Amniotic stem cell (primary cell): ENCODE data around the gene LYPD1.

Experiments
- DNase-seq: peaks from one replicate; lab custom pipeline; 2025; lab: John Stamatoyannopoulos, UW

Gene LYPD1

DNA sequence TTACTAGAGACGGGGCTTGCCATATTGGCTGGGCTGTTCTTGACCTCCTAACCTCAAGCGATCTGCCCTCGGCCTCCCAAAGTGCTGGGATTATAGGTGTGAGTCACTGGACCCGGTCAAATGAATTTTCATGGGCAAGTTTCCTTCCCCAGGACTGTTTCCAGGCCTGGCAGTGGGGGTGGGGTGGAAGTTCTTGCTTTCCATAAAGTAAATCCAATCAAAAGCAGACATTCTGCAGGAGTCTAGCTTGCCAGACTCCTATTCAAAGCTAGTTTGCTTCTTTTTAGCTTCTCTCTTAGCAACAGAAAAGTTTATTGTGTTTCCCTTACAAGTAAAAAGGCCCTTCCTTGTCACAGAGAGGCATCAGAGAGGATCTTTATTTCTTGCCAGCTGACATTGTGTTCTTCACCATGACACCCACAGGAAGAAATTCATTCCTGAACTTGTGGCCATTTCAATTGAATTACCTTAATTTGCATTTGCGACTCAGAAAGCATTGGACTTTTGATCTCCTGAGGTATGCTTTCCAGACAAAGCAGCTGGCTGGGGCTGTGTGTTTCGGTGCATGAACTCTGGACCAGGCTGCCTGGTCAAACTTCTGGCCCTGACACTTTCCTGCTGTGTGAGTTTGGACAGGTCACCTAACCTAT lies 37.9 kb downstream of the LYPD1 start:
- DNase-seq = no peak

DNA sequence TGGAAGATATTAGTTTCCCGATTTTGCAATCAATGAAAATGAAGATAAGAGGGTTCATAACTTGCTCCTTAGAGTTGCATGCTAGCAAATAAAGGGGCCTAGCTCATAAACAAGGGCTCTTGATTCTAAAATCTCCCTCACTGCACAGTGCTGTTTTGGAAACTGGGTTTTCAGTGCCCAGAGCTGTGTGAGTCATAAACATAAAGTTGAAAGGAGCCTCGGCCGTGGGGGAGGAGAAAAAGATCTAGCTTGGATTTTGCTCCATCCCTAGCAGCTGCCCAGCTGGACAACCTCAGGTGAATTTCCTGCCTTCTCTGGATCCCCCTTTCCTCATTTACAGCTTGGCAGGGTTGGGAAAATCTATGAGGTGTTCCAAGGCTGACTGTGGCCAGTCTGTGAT lies 42.5 kb downstream of the LYPD1 start:
- DNase-seq = no peak

DNA sequence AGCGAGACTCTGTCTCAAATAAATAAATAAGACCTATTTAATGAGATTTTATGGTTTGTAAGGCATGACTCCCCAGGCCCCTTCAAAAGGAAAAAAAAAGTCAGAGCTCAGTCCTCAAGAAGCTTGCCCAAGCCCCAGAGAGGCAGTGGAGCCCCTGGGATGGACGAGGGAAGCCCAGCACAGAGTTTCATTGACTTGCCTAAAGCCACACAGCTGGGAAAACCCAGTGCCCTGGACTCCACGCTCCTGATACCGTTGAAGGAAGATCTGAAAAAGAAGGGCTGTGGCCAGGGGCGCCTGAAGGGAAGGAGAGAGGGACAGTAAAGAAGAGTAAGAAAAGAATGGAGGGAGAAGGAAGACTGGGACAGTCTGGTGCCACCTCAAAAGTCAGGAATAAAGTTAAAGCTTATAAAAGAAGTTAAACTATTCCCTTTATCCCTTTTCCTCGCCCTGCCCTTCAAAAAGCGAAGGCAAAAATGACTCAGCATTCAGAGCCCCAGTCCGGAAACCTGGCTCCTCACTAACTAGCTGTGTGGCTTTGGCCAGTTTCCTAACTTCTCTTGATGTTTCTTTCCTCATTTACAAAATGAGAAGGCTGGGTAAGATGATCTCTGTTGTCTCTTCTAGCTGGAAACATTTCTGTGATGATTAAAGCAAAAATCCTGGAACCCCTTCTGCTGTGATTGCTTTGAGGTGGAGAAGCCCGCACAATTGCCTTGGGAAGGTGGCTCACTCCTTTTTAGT lies 46.7 kb downstream of the LYPD1 start:
- DNase-seq = peak; percentile 60

DNA sequence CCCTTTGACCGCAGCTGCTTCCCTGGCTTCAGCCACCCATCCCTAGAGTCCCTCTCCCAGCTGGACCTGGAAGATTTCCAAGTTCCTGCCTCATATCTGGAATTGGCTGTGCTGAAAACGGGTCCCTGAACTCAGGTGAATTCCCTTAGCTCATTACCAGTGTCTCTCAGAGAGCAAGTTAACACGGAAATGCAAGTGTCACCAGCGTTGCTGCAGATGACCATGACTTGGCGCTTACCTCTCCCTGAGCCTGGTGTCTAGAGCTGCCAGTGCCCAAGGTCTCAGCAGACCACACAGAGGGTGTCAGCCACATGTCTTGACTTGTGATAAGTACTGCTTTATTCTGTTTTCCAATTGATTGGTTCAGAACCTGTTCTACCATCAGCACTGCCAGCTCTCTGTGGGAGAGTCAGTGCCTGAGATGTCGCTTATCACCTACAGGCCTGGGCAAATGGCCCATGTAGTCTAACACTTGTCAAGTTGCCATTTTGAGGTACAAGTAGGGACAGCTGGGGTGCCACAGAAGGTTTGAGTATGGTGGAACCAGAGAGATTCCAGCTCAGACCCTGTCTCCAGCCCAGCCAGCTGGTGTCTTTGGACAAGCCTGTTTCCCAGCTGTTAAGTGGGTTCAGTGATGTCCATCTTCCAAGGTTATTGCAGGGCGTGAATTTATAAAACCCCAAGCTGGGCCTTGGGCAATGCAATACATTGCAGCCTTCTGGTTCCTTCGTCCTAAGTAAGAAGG lies 48.7 kb downstream of the LYPD1 start:
- DNase-seq = no peak

DNA sequence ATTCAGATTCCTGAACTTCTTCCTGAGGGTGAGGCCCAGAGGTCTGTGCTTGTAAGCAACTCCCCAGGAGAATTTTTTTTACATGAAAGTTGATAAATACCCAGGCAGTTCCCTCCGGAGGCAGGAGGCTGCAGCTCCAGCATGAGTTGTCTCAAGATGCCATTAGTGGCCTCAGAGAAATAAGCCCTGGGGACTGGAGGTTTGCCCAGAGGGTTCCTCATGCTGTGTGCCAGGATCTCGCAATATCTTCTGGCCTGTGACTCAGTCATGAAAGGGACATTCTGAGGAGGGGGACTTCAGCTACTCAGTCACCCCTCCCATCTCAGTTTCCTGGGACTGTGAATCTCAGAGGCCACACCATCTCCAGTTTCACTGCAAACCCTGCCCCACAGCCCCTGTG lies 49.9 kb downstream of the LYPD1 start:
- DNase-seq = no peak

DNA sequence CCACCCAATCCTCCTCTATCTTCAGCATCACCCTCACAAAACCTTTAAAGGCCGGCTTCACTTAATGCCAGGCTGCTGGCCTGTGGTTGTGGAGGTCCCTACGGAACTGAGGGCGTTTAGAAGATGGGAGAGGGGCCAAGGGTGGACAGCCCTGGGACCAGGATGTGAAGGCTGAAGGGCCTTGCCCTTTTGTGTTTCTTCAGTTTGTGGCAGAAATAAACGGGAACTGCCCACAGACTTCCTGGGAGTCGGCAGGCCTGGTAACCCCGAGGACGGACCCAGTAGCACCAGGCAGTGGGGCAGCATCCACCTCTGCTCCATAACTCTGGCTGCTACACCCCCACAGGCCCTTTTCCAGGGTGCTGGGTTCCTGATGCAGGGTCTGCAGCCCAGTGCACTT lies 51.3 kb downstream of the LYPD1 start:
- DNase-seq = no peak

DNA sequence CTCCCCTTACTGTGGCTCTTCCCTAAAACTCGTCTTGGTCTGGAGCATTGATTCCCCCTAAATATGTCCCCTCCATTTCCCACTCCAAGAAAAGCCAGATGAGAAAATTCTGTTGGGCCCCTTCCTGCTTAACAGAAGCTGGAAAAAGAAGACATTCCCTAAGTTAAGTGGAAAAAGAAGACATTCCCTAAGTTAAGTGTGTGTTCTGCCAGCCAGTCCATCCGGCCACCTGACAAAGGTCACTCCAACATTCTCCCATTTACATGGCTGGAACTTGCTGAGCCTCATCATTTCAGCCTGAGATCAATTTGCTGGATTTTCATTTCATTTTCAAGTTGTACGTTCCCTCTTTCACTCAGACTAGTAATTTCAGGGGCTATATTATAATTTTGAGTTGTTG lies 52.0 kb downstream of the LYPD1 start:
- no peak for DNase-seq

DNA sequence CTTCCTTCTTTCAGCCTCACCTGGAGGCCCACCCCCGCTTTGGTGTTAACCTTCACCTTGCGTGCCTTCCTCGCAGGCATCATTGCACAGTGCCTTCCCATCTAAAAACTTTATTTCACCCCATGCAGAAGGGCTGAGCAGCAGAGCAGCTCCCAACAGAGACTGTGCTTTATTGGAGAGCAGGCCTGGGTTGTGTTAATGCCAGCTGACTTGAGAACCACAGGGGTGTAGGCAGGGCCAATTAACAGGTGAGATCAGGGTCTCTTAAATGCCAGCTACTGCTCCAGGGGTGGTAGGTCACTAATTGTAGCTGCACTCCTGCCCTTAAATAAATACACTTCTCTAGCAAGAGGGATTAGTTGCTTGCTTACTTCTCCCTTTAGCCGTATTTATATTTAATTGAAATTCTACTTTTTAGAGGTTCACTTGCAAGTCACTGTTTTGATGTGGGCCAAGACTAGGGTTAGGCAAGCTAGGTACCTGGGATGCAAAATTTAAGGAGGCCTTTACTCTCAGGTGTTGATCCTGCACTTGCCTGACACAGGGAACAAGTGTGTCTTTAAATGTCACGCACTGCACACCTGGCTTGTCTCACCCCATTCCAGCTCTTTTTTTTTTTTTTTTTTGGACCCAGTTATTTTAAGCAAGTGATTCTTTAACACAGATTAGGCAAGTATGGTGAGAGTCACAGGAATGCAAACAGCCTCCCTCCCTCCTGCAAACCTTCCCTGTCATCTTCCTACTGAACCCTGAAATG lies 54.5 kb downstream of the LYPD1 start:
- DNase-seq = no peak

DNA sequence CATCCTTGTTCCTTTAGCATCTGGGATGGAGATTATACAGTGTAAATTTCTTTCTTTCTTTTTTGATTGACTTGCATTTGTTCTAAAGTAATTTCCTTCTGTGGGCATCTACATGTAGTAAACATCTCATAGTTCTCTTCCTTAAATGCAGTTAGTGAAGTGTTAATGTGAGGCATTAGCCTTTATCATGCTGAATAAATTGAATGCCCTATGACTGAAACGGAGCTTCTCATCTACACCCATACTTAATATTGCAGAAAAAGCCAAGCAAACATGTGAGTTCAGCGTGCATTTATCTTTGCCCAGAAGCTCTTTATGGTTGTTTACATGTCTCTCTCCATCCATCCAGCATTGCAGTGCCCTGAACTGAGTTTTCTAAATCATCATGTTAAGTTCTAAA lies 58.3 kb downstream of the LYPD1 start:
- no peak for DNase-seq

DNA sequence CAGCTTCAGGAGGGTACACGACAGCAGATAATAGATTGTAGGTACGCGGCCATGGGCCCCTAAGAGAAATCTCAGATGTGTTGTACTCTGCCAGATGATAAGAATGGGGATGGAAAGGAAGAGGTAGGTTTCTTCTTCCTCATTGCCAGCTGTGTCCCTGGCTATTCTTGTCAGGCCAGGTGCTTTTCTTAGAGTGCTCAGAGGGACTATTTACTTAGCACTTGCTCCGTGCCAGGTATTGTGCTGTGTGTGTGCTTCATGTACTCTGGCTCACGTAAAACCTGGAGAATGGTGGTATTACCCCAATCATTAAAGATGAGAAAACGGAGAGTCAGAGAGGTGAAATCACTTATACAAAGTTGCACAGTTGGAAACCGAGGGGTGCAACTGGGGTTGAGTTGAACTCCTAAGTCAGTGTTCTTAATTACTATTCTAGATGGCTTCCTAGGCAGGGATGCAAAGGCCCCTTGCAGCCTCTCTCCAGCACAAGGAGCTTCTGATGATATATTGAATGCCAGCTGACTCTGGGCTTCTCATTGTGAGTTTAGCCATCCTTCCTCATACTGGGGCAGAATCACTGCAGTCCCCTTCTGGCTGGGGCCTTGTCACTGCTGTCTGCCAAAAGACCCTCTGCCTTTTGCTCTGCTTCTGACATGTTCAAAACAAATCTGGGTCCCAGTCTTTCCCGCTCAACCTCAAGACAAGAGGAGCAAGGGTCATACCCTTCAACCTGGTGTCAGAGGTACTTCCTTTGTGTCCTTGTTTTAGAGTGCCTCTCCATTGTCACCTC lies 60.7 kb downstream of the LYPD1 start:
- DNase-seq = no peak

DNA sequence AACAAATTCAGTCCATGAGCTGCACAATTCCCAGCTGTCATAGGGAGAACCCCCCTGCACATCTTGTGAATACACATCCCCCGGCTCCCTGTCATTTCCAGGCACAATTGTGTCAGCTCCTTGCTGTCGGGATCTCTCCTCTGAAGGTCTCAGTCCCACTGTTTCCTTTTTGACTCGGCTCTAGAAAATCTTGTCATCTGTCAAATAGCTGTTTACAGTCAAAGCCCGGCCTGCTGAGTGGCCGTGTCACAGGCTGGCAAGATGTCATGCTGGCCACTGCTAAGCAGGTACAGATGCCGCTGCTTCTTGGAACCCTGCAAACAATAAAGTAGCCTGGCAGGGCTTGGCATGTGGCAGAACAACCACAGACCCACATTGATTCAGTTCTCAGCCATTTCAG lies 61.7 kb downstream of the LYPD1 start:
- no peak for DNase-seq

DNA sequence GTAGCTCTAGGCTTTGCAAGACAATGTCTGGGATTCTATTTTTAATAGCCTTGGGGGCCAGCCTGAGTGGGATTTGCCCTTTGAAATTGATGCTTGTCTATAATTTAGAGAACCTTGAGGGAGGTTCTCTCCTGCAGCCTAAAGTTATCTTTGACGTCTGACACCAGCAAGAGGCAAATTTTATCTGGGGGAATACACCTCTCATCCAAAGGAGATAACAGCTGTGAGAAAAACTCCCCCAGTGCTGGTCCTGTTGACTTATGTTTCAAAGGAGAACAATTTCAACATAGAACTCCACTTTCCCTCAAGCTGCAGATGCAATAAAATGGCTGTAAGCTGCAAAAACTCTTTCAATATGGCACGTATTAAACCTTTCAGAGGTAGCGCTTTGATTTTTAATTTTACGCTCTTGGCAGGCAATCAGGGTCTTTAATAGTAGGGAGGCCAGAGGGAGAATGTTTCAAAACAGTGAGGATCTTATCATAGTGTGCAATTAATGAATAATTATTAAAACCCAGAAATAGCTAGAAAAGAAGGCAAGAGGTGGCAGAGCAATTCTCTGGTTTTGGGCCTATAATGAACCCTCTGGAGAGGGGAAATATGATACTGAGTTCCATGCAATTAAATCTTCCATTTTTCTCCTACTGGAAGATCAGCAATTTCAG lies 62.4 kb downstream of the LYPD1 start:
- DNase-seq = no peak

DNA sequence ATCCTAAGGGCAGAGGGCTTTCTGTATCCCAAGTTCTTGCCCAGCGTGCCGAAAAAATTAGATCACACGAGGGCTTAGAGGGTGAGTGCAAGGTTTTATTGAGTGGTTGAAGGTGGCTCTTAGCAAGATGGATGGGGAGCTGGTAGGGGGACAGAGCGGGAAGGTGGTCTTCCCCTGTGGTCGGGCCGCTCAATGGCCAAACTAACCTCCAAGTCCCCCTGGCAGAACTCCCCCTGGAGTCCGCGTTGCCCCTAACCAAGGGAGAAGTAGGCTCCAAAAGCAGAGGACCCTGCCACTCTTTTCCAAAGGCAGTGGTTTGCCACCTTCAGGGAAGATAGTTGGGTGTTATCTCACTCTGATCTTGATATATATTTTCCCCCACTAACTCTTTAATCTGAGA lies 63.4 kb downstream of the LYPD1 start:
- DNase-seq = no peak

DNA sequence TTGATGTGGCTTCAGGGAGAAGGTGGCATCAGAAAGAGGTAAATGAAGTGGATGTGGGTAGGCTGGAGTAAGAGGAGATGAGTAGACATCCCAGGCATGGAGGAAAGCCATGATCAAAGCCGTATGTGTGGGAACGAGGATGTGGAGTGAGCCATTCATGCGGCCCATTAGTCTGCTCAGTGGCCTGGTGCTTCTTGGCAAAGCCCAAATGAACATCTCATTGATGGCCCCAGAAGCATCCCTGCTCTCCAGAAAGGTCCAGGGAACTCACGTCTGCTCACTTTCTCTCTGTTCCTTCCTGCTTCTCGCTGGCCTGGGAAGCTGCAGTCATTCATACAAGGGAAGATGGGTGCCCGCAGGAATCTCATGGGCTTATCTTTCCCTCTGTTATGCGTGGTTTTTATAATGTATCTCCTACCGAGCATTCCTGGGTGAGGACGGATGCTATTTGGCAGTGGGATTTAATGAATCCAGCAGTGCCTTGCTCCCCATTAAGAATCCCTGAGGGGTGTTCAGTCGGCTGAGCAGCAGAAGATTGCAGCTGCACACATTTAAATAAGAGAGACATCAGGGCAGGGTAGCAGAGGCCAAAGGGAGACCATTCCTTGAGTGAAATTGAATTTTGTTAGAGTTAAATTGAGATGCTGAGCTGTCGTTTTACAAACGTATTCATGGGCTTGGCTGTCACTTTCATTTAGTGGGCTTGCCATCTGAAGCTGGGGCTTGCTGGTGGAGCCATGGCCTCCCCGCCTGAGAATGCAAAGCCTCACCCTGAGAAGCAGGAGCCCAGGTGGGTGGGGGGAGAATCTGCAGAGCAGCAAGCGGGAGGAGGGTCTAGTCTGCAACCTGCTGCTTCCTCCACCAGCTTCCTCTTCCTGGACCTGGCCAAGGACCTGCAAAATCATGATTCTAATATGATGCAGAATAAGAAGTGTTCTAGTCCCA lies 64.5 kb downstream of the LYPD1 start:
- no peak for DNase-seq

DNA sequence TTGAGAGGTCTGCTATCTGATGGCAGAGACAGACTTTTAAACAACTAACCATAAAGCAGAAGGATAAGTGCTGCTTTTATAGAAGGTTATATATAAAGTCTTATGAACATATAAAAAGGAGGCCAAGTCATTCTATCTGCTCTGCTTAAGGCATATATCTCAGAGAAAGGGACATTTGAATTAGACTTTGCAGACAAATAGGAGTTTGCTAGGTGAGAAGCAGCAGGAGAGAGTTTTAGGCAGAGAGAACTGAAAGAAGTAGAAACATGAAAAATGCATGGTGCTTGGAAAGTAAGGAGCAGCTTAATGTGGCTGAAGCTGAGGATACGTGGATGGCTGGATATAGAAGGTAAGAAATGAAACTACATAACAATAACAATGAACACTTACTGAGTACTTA lies 65.4 kb downstream of the LYPD1 start:
- no peak for DNase-seq

DNA sequence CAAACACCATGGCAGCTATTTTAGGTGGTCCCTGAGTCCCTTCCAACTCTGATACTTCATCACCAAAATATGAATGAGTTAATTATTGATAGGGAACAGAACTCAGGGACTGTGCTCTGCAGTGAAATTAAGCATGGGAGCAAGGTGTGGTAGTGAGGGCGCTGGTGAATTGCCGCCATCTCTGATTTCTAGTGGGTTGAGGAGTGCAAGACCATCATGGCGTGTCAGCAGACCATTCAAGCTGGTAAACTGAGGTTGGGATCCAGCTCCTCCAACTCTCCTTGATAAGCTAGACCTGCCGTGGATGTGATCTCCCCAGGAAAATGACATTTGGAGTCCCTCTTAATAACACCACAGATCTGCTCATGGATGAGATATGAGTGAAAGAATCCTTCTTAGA lies 70.4 kb downstream of the LYPD1 start:
- DNase-seq = no peak

DNA sequence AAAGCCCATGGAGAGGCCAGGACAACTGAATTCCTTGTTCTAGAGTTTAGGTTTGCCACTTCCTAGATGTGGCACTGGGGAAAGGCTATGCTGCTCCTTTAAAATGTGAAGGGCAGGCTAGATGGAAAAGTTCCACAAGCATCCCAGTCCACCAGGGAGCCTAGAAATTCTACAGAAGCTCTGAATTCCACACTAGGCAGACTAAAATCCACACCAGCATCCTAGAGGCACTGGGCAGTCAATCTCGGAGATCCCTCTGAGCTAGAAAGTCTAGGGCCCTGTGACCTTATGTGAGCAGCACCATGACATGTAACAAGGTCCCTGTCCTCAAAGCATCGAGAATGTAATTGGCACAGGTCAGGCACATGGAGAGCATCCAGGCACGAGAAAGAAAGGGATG lies 71.5 kb downstream of the LYPD1 start:
- DNase-seq = no peak

DNA sequence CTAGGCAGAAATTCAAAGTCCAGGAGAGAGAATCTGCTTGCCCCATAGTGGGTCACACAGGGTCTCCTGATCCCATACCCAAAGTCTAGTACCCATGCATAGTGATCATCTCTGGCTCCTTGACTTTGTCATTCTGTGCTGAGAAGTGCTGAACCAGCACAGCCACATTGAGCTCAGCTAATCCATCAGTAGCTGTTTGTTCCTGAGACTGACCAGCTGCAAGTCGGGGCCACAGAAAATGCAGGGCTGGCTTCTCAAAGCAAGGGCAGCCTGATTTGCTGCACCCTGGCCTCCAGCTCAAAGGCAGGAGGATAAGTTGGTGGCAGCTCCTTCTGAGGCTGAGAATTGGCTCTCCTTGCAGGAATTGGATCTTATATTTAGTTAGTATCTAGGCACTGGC lies 72.2 kb downstream of the LYPD1 start:
- DNase-seq = no peak

DNA sequence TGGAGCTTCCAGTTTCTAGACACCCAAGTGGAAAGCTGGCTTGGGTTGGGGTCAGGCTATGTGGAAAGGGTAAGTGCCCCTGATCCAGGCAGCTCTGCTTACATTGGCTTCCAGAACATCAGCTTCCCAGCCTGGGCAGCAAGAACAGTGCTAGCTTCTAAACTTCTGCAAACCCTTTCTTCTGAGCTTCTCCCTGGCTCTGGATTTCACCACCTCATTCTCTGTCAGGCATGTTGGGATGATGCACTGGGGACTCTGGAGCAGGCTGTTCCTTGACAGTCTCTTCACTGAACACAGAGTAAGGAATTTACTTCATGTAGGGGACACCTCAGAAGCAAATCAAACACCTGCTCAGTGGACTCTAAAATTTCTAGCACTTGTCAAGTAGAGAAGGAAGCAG lies 72.8 kb downstream of the LYPD1 start:
- DNase-seq = no peak

DNA sequence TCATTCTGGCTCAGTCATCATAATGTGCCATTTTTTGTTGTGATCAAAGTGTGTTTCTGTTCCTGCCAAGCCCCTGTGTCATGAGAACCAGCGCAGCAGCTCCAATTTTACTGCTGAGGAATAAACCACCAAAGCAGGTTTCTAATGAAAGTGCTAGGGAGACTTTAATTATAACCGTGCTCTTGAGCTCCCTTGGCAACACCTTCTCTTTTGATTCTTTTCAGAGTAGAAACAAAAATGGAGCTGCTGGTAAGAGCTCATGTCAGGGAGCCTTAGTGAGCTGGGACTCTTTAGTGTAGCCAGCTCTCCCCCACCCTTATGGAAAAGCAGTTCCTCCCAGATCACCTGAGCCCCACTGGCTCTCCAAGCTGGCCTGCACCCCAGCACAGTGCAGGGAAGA lies 74.3 kb downstream of the LYPD1 start:
- no peak for DNase-seq
